Peyer's patch (tissue), 4 donors: Measurements from ENCODE around the gene NPPA. TPM values are rescaled to one million over a fixed set of nuclear protein-coding genes. Genes with fewer than 3 reads are reported as not detected.

ENCODE experiments used
- DNase-seq, 3 donors: peaks; one replicate each; pipeline ENCODE4 v3.0.0-alpha.2; 2017 to 2019
- H3K27ac ChIP-seq, 4 donors: fragments of 200-600 bp; sonication (generic); one replicate each; pipeline ENCODE4 v1.5.1; 2016 to 2019
- H3K27me3 ChIP-seq, 2 donors: fragments of 200-600 bp; sonication (generic); one replicate each; pipeline ENCODE4 v1.5.1; 2019
- H3K36me3 ChIP-seq, 3 donors: fragments of 200-600 bp; sonication (generic); one replicate each; pipeline ENCODE4 v1.5.1; 2016 to 2019
- H3K4me1 ChIP-seq, 4 donors: fragments of 200-600 bp; sonication (generic); one replicate each; pipeline ENCODE4 v1.5.1; 2016 to 2019
- H3K4me3 ChIP-seq, 4 donors: fragments of 200-600 bp; sonication (generic); 1 replicate in 3 of 4; 2 replicates in 1 of 4; pipeline ENCODE4 v1.5.1; 2016 to 2019; ENCODE audit warnings: mild to moderate bottlenecking in 1 of 4
- H3K9me3 ChIP-seq, 4 donors: fragments of 200-600 bp; sonication (generic); one replicate each; pipeline ENCODE4 v1.5.1; 2016 to 2019; ENCODE audit warnings: mild to moderate bottlenecking in 1 of 4
- CTCF ChIP-seq, 6 experiments: fragments of 450-650 bp in 4 of 6; fragments of 200-600 bp in 2 of 6; sonication (generic) in 1 of 6; IDR thresholded peaks; one replicate each; pipeline ENCODE4 v1.5.1; 2017 to 2019; ENCODE audit warnings: antibody characterized with exemption in 6 of 6, mild to moderate bottlenecking in 3 of 6, moderate library complexity in 1 of 6
- POLR2A ChIP-seq, 2 donors: fragments of 450-650 bp; IDR thresholded peaks; one replicate each; pipeline ENCODE4 v1.5.1; 2017; ENCODE audit warnings: antibody characterized with exemption in 2 of 2, mild to moderate bottlenecking in 2 of 2, moderate library complexity in 2 of 2
- total RNA-seq, 4 donors: library from RNA; depleted of rRNA; stranded (reverse); fragments of >200 nt; gene quantifications; one replicate each; pipeline ENCODE4 v1.1.0, GENCODE V29; 2016

Gene NPPA
- total RNA-seq, 4 donors from 2014 or later, result not detected

- Histone ChIP-seq H3K36me3 (peaks cover 0 to 99% (median 3%) of the 10 kb centered on the region in 3 donors), H3K9me3 (no peaks in the 10 kb centered on the region), H3K27ac (no peak overlapping the region), H3K4me1 (no peaks in the 10 kb centered on the region), H3K27me3 (no peaks in the 10 kb centered on the region), H3K4me3 (no peak overlapping the region)
- TF ChIP-seq CTCF (IDR thresholded peaks at IDR 0.05) (no peak), POLR2A (IDR thresholded peaks at IDR 0.05) (no peak)
- DNase-seq, result no peak
Observed at GRCh38 chr1:11833497-11833896, 14.1 kb downstream of the NPPA start.

DNA sequence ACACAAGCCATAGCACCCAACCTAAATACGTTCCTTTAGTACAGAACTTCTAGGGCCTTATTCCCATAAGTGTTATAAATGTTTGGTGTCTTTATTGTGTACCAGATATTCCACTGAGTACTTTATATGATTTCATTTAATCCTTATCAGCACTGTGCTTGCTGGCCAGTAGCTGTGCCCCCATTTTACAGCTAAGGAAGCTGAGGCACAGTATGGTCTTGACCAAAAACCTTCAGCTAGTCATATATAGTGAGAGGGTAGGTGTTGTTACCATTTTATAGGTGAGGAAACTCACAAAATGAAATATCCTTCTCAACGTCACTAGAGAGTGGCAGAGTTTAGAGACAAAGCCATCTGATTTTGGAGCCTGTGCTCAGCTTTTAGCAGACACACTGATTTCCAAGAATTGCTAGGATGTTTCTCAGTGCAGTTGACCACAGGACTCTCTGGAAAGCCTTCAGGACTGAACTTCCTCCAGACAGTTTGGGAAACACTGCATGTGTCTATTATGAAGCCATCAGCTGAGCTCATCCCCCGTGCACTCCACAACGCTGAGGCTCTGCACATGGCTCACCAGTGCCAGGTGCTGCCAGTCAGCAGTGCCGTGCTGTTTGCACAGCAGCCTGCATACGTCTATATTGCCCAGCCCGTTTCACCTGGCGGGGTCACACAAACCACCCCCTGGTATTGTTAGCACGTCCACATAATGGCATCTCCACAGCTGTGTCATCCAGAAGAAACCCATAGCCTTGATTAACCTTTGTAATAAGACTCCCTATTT lies 15.4 kb downstream of the NPPA start:
- Histone ChIP-seq H3K9me3 (no peaks in the 10 kb centered on the region), H3K27me3 (no peaks in the 10 kb centered on the region), H3K4me1 (no peaks in the 10 kb centered on the region), H3K4me3 (no peak overlapping the region), H3K36me3 (peaks cover 0 to 99% (median 3%) of the 10 kb centered on the region in 3 donors), H3K27ac (no peak overlapping the region)
- TF ChIP-seq CTCF (IDR thresholded peaks at IDR 0.05) (no peak), POLR2A (IDR thresholded peaks at IDR 0.05) (no peak)
- no peak for DNase-seq

DNA sequence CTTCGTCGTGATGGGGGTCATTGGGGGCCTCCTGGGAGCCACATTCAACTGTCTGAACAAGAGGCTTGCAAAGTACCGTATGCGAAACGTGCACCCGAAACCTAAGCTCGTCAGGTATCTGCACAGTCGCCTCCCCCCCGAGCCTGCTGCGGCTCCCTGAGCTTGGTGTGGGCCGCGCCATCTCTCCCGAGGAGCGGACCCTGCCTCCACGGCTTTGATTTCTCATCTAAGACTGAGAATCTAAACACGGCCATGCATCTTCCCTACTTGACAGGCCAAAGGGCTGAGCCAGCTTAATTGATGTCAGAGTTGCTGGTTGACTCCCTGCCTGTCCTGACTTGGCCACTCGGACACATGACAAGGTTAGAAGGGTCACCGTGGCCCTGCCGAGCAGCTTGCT lies 19.1 kb downstream of the NPPA start:
- peaks cover 0 to 99% (median 0%) of the 10 kb centered on the region in 3 donors for H3K36me3 ChIP-seq
- H3K27me3 ChIP-seq, result no peaks in the 10 kb centered on the region
- H3K9me3 ChIP-seq, result no peaks in the 10 kb centered on the region
- DNase-seq, result no peak
- H3K27ac ChIP-seq, result no peak overlapping the region
- no peak overlapping the region for H3K4me3 ChIP-seq
- H3K4me1 ChIP-seq, result no peaks in the 10 kb centered on the region
- TF ChIP-seq POLR2A (IDR thresholded peaks at IDR 0.05) (no peak), CTCF (IDR thresholded peaks at IDR 0.05) (no peak)

DNA sequence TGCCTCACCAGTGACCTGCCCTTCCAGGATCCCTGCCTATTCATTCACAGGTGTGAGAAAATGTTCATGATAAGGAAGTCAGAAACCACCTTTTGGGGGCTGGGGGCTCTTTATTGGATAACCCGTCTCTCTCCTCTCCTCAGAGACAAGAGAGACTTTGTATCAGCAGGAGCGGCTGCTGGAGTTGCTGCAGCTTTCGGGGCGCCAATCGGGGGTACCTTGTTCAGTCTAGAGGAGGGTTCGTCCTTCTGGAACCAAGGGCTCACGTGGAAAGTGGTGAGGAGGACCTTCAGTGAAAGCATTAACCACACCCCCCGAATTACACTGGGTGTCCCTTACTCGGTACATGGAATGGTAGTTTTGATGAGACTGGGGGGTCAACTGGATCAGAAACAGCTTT lies 20.6 kb downstream of the NPPA start:
- TF ChIP-seq CTCF (IDR thresholded peaks at IDR 0.05), result no peak
- no peak for TF ChIP-seq POLR2A (IDR thresholded peaks at IDR 0.05)
- Histone ChIP-seq H3K36me3 (peaks cover 0 to 99% (median 0%) of the 10 kb centered on the region in 3 donors), H3K9me3 (no peaks in the 10 kb centered on the region)

DNA sequence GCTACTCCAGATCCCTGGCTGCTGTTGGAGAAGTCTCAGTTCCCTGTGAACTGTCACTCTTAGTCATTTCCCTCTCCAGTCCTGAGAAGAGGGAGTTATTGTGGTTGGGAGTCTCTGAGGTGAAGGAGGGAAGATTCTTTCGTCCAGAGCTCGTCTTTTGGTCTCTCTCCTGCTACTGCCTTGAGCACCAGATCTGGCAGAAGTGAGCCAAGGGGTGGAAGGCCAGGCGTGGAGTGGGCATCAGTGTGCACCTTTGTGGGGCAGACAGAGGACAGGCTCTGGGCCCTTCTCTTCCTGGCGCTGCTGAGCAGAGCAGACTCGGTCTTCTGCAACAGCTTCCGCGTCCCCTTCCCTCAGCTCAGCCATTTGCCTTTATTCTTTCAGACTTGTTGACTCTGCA lies 22.5 kb downstream of the NPPA start:
- Histone ChIP-seq H3K36me3 (peaks cover 0 to 96% (median 0%) of the 10 kb centered on the region in 3 donors), H3K27ac (no peak overlapping the region), H3K4me1 (no peaks in the 10 kb centered on the region), H3K27me3 (no peaks in the 10 kb centered on the region), H3K4me3 (no peak overlapping the region), H3K9me3 (no peaks in the 10 kb centered on the region)
- TF ChIP-seq CTCF (IDR thresholded peaks at IDR 0.05), result no peak
- TF ChIP-seq POLR2A (IDR thresholded peaks at IDR 0.05), result no peak
- DNase-seq, result no peak

More for the DNA sequence above, 20.6 kb downstream of the NPPA start:
- Histone ChIP-seq H3K4me3 (no peak overlapping the region), H3K27me3 (no peaks in the 10 kb centered on the region), H3K4me1 (no peaks in the 10 kb centered on the region), H3K27ac (no peak overlapping the region)
- DNase-seq, result no peak
